HUDEP-2 (cell line): ENCODE measurements around the gene JAZF1.

Source experiments
- DNase-seq, 76 experiments: peaks; one replicate each; lab custom pipeline; 2025; ENCODE audit not compliant: unreplicated experiment in 76 of 76; lab: John Stamatoyannopoulos, UW

JAZF1 gene

DNA sequence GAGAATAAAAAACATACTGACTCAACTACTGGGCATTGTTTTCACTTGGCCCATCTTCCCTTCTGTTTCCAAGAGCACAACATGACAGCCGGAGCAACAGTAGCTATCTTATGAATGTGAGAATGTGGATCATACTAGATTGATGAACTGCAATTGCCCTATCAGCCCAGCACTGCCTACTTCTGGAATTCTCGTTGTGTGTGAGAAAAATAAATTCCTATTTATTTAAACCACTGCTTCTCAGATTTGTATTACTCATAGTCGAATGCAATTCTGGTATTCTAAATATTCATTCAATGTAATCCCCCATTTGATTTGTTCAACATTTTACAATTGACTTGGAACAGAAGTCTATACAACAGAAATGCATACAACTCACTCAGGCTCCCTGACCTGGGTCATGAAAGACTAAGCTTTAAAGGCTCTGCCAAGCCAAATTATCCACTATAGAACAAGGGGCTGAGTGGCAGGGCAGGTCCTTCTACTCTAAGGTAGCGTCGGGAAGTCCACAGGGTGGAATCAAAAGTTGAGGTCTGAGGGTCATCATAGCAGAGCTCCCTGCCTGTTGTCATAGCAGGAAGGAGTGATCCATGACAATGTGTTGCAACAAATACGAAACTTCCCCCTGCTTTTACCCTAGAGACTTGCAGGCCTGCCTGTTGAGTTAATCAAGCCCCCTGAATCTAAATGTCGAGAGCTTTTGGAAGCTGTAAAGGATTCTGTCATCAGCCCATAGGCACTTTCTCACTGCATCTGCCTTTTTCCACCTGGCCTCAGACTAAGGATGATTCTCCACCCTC lies 12.4 kb upstream of the JAZF1 start:
- DNase-seq = no peak

DNA sequence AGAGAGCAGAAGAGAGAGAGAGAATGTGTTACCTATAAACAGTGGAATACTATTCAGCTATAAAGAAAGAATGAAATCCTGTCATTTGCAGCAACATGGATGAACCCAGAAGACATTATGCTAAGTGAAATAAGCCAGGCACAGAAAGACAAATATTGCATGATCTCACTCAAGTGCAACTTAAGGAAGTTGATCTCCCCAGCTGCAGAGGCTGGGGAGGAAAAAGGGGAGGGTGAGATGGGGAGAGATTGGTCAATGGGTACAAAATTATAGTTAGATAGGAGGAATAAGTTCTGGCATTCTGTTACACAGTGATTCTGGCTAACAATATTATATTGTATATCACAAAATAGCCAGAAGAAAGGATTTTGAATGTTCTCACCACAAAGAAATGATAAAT lies 11.2 kb upstream of the JAZF1 start:
- no peak for DNase-seq

DNA sequence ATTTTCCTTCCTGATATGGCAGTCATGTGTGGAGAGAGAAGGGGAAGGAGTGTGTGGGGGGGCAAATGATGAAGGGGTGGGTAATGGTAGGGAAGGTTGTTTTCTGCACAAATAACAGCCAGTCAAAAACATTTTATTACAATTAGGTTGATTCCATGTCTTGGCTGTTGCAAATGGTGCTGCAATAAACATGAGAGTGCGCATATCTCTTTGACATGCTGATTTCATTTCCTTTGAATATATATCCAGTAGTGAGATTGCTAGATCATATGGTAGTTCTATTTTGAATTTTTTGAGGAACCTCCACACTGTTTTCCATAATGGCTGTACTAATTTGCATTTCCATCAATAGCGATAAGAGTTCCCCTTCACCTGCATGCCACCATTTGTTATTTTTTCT lies 10.6 kb upstream of the JAZF1 start:
- no peak for DNase-seq

DNA sequence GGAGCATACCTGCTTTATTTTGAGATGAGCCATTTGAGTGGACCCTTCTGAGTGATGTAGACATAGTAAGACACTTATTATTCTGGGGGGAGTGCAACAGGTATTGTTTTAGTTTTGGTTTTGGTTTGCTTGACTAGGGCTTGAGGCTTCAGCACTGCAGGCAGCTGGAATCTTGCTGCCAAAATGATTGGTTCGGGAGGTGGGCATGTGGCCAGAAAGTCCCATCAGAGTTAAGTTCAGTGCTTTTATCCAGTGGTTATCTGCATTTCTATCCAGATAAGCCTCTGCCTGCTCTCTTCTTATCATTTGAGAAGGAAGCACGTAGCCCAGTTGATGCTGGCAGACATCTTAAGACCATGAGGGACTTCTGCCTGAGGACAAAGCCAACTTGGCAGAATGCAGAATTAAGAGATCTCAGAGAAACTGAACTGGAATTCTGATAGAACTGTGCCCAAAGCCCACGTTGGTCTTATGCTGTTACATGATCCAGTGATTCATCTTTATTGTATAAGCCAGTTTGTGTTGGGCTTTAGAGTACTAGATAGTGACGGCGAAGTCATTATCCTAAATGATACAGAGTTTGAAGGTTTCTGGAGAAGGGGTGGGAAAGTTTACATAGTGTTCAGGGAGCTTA lies 9.6 kb upstream of the JAZF1 start:
- DNase-seq = peak in 29 of 76 experiments; percentile 4 to 55 (median 30)

GRCh38 chr7:28187012-28187411 lies 6.4 kb upstream of the JAZF1 start:
- no peak for DNase-seq

DNA sequence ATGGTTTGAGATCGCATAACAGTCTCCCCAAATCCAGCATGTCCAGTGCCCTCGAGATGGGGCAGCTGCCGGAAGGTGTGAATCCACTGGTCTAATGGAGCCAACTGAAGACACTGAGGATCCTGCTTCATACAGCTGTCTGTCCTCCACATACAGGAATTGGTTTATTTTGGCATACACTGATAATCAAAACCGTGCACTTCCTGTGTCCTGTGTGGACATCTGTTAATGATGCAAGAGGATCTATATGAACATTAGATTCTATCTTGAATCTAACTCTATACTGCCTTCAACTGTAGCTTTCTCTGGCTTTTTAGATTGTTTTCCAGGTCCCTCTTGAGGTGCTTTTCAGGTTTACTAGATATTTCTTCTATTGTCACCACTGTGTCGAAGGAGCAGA lies 3.0 kb upstream of the JAZF1 start:
- DNase-seq = no peak

DNA sequence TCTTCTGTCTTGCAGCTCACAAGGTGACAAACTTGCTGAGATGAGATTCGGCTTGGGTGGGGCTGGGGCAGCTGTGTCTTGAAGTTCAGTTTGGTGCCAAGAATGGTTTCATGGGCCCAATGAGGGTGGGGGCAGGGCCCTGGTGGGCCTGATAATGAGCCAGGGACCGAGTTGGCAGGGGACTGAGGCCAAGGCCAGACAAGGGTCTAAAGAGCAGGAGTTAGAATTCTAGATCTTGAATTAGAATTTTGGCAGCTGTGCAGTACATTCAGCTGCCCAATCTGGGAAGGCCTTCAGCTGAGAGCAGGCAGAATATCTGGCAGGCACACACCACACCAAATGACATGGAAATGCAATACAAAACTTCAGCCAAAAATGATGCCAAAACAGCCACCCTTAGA lies 1.5 kb upstream of the JAZF1 start:
- peak in 75 of 76 experiments; percentile 29 to 98 (median 89) for DNase-seq

DNA sequence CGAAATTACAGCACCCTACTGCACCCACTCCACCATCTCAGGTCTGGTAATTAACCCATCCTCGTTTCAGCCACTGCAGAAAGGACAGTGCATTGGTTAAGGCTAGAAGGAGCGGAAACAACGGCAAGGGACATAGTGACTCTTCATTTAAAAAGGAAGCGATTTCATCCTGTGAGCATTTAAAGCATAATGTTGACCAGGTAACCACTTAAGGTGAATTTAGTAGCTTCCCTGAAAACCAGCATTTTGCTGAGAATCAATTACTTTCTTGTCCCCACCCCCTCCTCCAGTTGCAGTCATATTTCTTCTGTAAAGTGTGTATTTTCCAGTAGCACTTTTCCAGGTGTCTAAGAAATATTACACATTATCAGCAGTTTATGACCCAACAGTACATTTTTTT lies 821 bp upstream of the JAZF1 start:
- DNase-seq = no peak

- no peak for DNase-seq
These were observed 598 bp downstream of the JAZF1 start for GRCh38 chr7:28180031-28180363.

- DNase-seq = peak in 52 of 76 experiments; percentile 7 to 79 (median 48)
These were observed 1.2 kb downstream of the JAZF1 start for GRCh38 chr7:28179120-28180030.

GRCh38 chr7:28178599-28178998 lies 2.0 kb downstream of the JAZF1 start:
- no peak for DNase-seq

- no peak for DNase-seq
These were observed 2.8 kb downstream of the JAZF1 start for GRCh38 chr7:28177836-28178235.

DNA sequence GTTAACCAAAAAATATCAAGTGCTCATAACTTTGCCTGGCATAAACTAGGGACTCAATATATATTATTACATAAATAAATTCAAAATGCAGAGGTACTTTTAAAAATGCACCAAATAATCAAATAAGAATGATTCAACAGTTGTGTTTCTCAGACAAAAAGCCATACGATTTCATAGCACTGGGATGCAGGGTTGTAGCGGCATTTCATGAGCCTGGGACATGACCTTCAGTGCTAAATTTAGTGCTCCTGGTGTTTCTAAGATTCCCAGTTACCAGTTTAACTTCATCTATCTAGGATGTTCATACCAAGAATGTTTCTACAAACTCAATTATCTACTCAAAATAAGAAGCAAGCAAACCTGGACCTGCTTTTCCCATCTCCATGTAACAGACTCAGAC lies 4.0 kb downstream of the JAZF1 start:
- DNase-seq = no peak

DNA sequence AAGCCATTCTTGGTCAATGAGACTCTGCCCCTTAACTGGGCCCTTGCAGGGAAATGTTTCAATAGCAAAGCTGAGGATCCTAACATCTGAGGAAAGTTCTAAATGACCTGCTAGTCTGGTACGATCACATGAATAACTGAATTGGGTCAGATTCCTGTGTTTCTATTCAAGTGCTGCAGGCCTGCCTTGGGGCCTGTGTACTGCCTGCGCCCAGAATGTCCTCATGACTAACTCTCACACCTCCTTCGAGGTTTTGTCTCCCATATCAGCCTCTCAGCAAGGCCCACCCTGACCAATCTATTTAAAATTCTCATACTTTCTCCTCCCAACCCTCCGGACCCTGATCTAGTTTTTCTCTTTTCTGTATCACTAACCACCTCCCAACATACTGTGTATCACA lies 4.4 kb downstream of the JAZF1 start:
- DNase-seq = peak in 8 of 76 experiments; percentile 2 to 28 (median 16)

- DNase-seq = no peak
These were observed 5.5 kb downstream of the JAZF1 start for GRCh38 chr7:28174901-28175661.

- no peak for DNase-seq
These were observed 6.2 kb downstream of the JAZF1 start for GRCh38 chr7:28174442-28174841.

GRCh38 chr7:28173531-28173930 lies 7.1 kb downstream of the JAZF1 start:
- no peak for DNase-seq

DNA sequence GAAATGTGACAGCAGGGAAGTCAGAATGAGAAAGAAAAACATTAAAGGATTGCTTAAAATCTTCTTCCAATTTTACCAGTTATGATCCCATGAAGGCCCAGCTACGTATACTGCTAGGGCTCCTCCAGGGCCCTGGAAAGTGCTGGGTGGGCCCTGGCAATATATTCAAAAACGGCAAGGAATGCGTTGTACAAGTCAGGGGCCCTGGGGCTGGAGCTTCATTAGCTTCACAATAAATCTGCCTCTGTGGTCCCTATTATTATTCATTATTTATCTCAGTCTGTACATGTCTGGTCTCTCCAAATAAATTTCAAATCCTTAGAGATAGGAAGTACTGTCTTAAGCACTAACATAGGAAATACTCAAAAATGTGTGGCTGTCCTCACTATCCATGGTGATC lies 7.6 kb downstream of the JAZF1 start:
- DNase-seq = no peak

- DNase-seq = no peak
These were observed 9.9 kb downstream of the JAZF1 start for GRCh38 chr7:28170701-28171100.

- DNase-seq = no peak
These were observed 11.4 kb downstream of the JAZF1 start for GRCh38 chr7:28169230-28169629.
